Measurements from ENCODE around the gene IFFO2.

The IFFO2 gene

GRCh38 chr1:18956193-18957135, at the start of gene IFFO2:
IFFO2 (minus strand) TSS chr1:18956676; CDS start chr1:18956332, 344 bp downstream.
- DNase-seq = peak; percentile 97 to 98 (median 97)

GRCh38 chr1:19006000-19006399, 49.5 kb upstream of the IFFO2 start:
- no peak for DNase-seq

DNA sequence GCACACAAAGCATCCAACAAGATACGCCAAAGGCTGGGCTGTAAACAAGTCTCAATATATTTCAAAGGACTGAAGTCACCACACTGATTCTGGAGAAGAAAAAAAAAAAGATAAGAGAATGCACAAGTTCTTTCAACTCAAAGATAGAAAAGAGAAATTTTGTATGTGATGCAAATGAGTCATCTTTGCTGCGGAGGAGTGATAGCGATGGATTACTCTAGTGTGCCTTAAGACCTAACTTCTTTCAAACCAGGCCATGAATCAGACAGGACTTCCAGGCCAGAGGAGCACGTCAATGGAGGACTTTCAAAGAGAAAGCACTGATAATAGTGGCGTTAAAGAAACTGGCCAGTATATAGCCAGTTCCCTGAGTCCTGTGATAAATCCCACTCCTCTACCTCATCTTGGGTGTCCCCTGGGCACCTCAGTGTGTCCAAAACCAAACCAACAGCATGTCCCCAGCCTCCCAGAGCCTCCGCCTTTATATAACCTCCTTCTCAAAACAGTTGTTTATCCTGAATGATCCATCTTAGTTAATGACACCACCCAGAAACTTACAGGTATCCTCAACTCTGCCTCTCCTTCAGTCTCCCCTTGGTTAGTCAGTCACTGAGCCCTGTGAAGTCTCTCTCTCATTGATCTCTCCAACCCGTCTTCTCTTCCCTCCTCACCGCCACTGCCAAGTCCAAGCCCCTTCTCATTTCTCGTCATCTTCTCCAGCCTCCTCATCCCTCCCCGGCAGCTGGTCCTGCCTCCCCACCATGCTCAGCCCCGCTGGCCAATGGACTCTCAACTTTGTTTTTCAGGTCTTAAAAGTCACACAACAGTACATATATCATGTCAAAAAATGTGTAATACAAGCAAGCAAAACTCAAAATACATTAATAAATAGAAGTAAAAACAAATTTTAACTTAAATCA, 47.2 kb upstream of the IFFO2 start:
- no peak for DNase-seq

GRCh38 chr1:19000065-19000464, 43.6 kb upstream of the IFFO2 start:
- DNase-seq = no peak

GRCh38 chr1:18999359-18999758, 42.9 kb upstream of the IFFO2 start:
- DNase-seq = no peak

DNA sequence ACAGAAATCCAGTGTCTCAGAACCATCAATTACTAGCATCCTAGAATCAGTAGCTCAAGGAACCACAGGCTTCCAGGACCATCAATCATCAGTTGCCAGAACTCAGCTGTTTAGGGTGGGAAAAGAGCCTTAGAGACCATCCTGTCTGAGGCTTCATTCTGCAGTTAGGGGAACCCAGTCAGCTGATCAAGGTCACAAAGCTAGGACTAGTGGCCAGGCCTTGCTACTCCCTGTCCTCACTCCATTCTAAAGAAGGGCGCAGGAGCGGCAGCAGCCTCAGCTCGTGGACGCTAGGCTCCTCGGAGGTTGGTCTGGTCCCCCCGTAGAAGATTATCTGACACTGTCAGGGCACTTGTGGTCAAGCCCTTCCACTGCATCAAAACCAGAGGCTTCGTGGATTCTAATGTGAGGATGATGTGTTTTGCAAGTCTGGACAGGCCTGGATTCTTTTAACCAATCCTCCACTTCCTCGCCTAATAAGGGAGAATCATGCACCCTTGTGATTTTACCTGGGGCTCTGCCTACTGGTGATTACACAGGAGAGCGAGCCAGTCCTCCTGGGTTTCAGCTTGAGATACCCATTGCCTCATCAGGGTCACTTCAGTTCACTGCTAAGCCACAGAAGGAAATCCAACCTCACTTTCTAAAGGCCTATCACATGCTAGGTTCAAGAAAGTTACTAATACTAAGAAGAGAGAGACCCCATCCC, 41.7 kb upstream of the IFFO2 start:
- DNase-seq = no peak

DNA sequence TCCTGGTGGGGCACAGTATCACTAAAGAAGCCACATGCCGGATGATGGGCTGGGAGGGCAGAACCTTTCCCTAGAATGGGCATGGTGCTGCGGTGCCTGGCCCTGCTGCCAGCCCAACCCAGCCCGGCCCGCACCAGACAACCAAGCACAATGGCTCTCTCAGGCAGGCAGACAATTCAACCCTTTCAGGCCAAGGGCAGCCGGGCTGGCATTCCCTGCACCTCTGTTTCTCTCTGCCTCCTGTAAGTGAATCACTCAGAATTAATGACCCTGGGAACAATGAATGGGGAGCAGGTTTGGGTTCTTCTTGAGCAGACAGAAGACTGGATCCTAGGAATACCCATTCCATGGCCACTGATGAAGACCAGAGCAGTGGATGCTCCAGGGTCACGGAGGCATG, 41.0 kb upstream of the IFFO2 start:
- DNase-seq = no peak

DNA sequence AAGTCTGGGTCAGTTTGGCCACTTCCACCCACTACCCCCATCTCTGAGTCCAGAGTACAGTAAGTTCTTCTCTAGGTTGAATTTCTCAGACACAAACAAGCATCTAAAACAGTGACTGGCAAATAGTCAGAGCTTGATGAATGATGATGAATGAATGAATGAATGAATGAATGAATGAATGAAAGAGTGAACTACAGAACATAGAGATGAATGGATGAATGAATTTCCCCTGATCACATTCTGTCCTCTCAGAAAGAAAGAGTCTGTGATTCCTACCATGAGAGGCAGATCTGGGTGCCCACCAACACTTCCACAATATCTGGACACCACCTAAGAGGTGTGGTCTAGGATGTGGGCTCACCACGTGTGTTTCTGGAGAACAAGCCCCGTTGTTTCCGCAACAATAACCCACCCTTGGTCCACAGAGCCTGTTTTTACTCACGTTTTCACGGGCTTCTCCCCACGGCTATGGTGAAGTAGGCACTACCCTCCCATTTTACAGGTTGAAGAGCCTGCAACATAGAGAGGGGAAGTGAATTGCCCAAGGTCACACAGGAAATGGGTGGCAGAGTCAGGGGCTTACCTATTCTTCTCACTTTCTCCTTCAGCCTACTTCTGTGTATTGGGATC, 40.2 kb upstream of the IFFO2 start:
- no peak for DNase-seq

GRCh38 chr1:18994381-18994780, 37.9 kb upstream of the IFFO2 start:
- no peak for DNase-seq

DNA sequence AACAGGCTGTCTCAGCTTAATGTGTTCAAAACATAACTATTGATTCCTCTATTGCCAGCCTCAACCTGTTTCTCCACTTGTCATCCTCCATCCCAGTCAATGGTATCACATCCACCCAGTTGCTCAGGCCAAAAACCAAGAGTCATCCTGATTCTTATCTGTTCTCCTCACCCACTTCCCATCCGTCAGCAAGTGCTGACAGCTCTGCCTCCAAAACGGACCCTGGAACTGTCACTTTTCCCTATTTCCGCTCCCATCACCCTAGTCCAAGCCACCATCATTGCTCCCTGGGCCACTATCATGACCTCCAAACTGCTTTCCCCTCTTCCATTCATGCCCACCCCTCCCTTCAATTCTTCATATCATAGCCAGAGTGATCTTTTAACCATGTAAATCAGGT, 36.2 kb upstream of the IFFO2 start:
- DNase-seq = no peak

DNA sequence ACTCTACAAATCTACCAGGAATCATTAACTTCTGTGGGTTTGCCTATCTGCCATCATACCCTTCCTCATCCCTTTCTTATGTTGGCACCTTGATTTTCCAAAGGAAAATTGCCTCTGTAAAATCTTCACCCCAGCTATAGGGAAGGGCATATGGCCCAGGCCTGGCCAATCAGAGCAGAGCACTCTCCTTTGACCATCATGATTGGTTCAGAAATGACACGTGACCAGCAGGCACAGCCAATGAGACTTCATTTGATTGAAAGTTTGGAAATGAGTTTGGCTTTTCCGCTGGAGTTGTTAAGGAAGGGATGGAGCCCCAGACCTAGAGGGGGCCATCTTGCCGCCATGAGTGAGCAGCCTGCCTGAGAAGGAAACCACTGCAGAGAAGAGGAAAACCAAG, 35.1 kb upstream of the IFFO2 start:
- DNase-seq = no peak

GRCh38 chr1:18989896-18990295, 33.4 kb upstream of the IFFO2 start:
- DNase-seq = no peak

- DNase-seq = no peak
Observed at GRCh38 chr1:18989176-18989799, 32.8 kb upstream of the IFFO2 start.

GRCh38 chr1:18981242-18981641, 24.8 kb upstream of the IFFO2 start:
- DNase-seq = no peak

DNA sequence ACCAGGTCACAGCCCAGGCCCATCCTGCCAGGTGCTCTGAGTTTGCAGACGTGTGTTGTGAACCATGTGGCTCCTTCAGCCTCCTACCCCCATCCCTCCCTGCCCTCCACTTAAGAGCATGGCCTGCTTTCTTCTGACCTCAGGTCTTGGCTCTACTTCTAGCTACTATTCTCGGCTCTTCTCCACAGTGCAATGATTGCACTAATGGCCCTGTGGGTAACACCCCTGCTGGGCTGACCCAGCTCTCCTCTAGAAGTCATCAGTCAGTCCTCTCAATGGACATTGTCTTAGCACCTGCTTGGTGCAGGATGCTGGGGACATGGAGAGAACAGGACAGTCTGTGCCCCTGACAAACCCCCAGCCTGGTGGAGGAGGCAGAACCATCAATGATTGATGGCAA, 22.2 kb upstream of the IFFO2 start:
- DNase-seq = no peak

DNA sequence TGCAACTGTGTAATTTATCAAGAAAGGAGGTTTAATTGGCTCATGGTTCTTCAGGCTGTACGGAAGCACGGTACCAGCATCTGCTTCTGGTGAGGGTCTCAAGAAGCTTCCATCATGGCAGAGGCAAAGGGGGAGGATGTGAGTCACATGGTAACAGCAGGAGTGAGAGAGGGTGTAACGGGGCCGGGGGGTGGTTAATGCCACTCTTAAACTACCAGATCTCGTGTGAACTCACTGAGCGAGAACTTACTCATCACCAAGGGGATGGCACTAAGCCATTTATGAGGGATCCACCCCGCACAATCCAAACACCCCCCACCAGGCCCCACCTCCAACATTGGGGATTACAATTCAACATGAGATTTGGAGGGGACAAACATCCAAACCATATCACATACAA, 21.0 kb upstream of the IFFO2 start:
- no peak for DNase-seq

DNA sequence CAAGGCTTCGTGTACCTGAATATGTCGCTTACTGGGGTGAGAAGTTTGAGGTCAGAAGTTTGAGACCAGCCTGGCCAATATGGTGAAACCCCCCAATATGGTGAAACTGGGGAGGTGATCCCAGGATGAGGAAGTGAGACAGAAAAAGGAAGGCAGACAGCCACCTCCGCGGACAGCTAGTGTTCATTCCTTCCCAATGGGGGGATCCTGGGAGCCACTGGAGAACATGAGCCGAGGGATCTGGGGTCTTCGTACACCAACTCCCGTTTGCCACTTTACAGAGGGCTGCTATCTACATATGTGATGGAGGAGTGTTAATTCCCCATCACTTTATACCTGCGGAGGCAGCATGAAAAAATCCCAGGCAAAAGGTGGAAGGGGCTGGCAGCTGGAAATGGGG, 19.6 kb upstream of the IFFO2 start:
- DNase-seq = no peak

DNA sequence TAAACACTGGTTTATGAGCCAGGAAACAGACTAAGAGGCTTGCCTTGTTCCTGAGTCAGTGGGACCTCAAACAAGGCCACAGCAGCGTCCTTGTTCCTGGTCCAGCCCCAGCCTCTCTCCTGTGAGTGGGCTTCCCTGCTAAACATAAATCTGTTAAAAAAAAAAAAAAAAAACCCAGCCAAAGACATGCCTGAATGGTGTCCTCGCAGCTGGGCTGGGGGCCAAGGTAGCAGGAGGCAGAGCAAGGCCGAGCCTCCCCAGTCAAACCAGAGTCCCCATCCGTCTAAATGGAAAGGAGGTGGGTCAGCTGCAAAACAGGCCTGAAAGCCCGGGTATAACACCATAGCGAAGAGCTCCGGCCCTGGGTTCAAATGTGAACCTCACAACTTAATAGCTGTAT, 18.1 kb upstream of the IFFO2 start:
- no peak for DNase-seq

GRCh38 chr1:18974005-18974404, 17.5 kb upstream of the IFFO2 start:
- DNase-seq = no peak

- DNase-seq = no peak
Observed at GRCh38 chr1:18973446-18973955, 17.0 kb upstream of the IFFO2 start.

GRCh38 chr1:18972991-18973390, 16.5 kb upstream of the IFFO2 start:
- DNase-seq = no peak

DNA sequence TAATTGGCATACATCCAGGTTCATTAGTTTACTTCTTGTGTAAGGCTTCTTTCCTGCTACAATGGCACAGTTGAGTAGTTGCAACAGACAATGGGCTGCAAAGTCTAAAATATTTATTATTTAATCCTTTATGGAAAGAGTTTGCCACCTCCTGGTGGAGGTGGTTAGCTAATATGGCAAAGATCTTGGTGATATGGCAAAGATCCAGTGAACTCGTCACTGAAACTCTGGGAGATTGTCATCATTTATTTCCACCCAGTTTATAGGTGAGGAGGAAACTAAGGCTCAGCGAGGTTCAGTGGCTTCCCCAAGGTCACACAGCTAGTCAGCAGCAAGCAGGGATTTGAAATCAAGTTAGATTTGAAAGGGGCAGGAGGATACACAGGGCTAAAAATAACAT, 16.1 kb upstream of the IFFO2 start:
- no peak for DNase-seq

Data from activated CD4-positive, CD25-positive, alpha-beta regulatory T cell (primary cell).